Activated T-helper 1 cell treated with anti-CD3 and anti-CD28 coated beads, Interleukin-2, amount 50 U/mL, for 16 hours (primary cell): ENCODE data around the gene TTC39C.
"Not testable (repeated sequence)": the region's sequence is repeated elsewhere in the genome, so short reads cannot be mapped to it uniquely, and the experiment has no call there.

Source experiments
- DNase-seq, 2 donors: peaks; one replicate each; pipeline ENCODE4 v3.0.0-alpha.2; 2020; ENCODE audit warnings: low read depth in 1 of 2, low spot score in 1 of 2

TTC39C gene

GRCh38 chr18:24016643-24017042 lies 2.1 kb downstream of the TTC39C start:
- no peak for DNase-seq

- no peak for DNase-seq
Measured at GRCh38 chr18:24018299-24018886, 3.8 kb downstream of the TTC39C start.

GRCh38 chr18:24019641-24020331 lies 5.2 kb downstream of the TTC39C start:
- DNase-seq, result peak in 1 of 2 donors; percentile 28

- DNase-seq, result no peak
Measured at GRCh38 chr18:24021505-24021904, 7.0 kb downstream of the TTC39C start.

GRCh38 chr18:24022161-24022560 lies 7.6 kb downstream of the TTC39C start:
- no peak for DNase-seq

GRCh38 chr18:24023185-24023814 lies 8.7 kb downstream of the TTC39C start:
- DNase-seq, result no peak

GRCh38 chr18:24024425-24024824 lies 9.9 kb downstream of the TTC39C start:
- DNase-seq, result no peak

GRCh38 chr18:24026457-24026856 lies 11.9 kb downstream of the TTC39C start:
- no peak for DNase-seq

GRCh38 chr18:24027156-24027827 lies 12.7 kb downstream of the TTC39C start:
- no peak for DNase-seq

GRCh38 chr18:24028946-24029345 lies 14.4 kb downstream of the TTC39C start:
- DNase-seq, result not testable (repeated sequence)

GRCh38 chr18:24031318-24031717 lies 16.8 kb downstream of the TTC39C start:
- no peak for DNase-seq

- DNase-seq, result no peak
Measured at GRCh38 chr18:24031916-24032315, 17.4 kb downstream of the TTC39C start.

GRCh38 chr18:24033641-24034412 lies 19.3 kb downstream of the TTC39C start:
- DNase-seq, result no peak

GRCh38 chr18:24035316-24035715 lies 20.8 kb downstream of the TTC39C start:
- no peak for DNase-seq

- no peak for DNase-seq
Measured at GRCh38 chr18:24039671-24040070, 25.1 kb downstream of the TTC39C start.

GRCh38 chr18:24041691-24042090 lies 27.1 kb downstream of the TTC39C start:
- no peak for DNase-seq

- DNase-seq, result no peak
Measured at GRCh38 chr18:24043403-24043802, 28.8 kb downstream of the TTC39C start.

GRCh38 chr18:24048261-24048660 lies 33.7 kb downstream of the TTC39C start:
- no peak for DNase-seq

GRCh38 chr18:24049142-24049541 lies 34.6 kb downstream of the TTC39C start:
- no peak for DNase-seq

GRCh38 chr18:24051031-24051947 lies 36.7 kb downstream of the TTC39C start:
- DNase-seq, result no peak
